ENCODE results near the gene NEDD4L. TPM values are rescaled to one million over a fixed set of nuclear protein-coding genes. Genes with fewer than 3 reads are reported as not detected.

Gene NEDD4L
- total and polyA plus RNA-seq, 10 of the 15 experiments (the other 5 are each of a cell fraction or from before 2014, with no cell fraction given), result 7.4 to 24.0 (median 17.7) TPM

GRCh38 chr18:58389745-58390144, 345.7 kb downstream of the NEDD4L start (continued):
- no peak for TF ChIP-seq CUX1 (IDR thresholded peaks at IDR 0.05; ENCODE audit: insufficient replicate concordance, low read depth, low read length)
- TF ChIP-seq ZBED1 (IDR thresholded peaks at IDR 0.05; ENCODE audit: borderline replicate concordance), result no peak
- no peak for TF ChIP-seq TCF12 (IDR thresholded peaks at IDR 0.05; ENCODE audit: low read depth, low read length)
- TF ChIP-seq ATF2 (IDR thresholded peaks at IDR 0.05; ENCODE audit: low read length), result no peak
- TF ChIP-seq GABPA (IDR thresholded peaks at IDR 0.05; ENCODE audit: low read depth), result no peak

- in situ Hi-C loops (cut with MboI) (no loop called here), intact Hi-C loops (cut with micrococcal nuclease; ENCODE audit: unreplicated experiment) (no loop called here)
- no peaks in the 10 kb centered on the region for H3K27me3 ChIP-seq (replicated peaks in 1 of 2; ENCODE audit: control insufficient read depth in 2 of 2, insufficient read depth in 2 of 2, low read length in 1 of 2)
- 84% methylated on average over 9 of the region's 9 CpGs for WGBS (ENCODE audit: insufficient coverage, insufficient replicate concordance, low lambda C conversion rate, missing lambda C conversion rate)
- RAD21 ChIA-PET (ENCODE audit: unreplicated experiment), result no interaction called here
- H3K4me2 ChIP-seq (ENCODE audit: control insufficient read depth, insufficient read depth), result no peak overlapping the region
- H3K9ac ChIP-seq (ENCODE audit: control insufficient read depth, insufficient read depth, low read length), result no peak overlapping the region
- peaks cover 0 to 7% of the 10 kb centered on the region in 2 experiments; a peak in 2 of 4 replicates for H3K36me3 ChIP-seq (ENCODE audit: control insufficient read depth in 2 of 2, insufficient read depth in 2 of 2, low read length in 1 of 2)
- no peak overlapping the region for H3K4me3 ChIP-seq
- SMC1A ChIA-PET (ENCODE audit: uncharacterized antibody, unreplicated experiment), result no interaction called here
- POLR2A ChIA-PET, result no interaction called here
- H4K20me1 ChIP-seq (ENCODE audit: control insufficient read depth, insufficient read depth), result no peaks in the 10 kb centered on the region
- no peaks in the 10 kb centered on the region for H3K79me2 ChIP-seq (ENCODE audit: control insufficient read depth, insufficient read depth, low read length)
- no peak for ATAC-seq
- BruUV-seq (replicated peaks), result no TSS peak
- no peak for FAIRE-seq
- H2AFZ ChIP-seq (ENCODE audit: control insufficient read depth, low read depth, low read length), result no peak overlapping the region
- CTCF ChIA-PET, result interaction anchor here (0.7 kb wide), 1 partner anchor 200 kb away, joined by 3 read pairs; no protein-coding TSS in a partner anchor
- DNase-seq (ENCODE audit: low read depth, low spot score), result no peak
- no peaks in the 10 kb centered on the region for H3K9me3 ChIP-seq (replicated peaks; ENCODE audit: control insufficient read depth, insufficient read depth, low read length)
- H3K27ac ChIP-seq (ENCODE audit: control insufficient read depth, insufficient read depth), result no peak overlapping the region
- H3K4me1 ChIP-seq (ENCODE audit: control insufficient read depth, insufficient read depth, low read length), result no peaks in the 10 kb centered on the region
- no peak for TF ChIP-seq MTA3 (IDR thresholded peaks at IDR 0.05; ENCODE audit: borderline replicate concordance, low read length)
- no peak for TF ChIP-seq MAX (IDR thresholded peaks at IDR 0.05; ENCODE audit: low read depth, low read length)
- TF ChIP-seq SMAD1 (IDR thresholded peaks at IDR 0.05; ENCODE audit: low read depth, partially characterized antibody), result no peak
- TF ChIP-seq KLF5 (IDR thresholded peaks at IDR 0.05; ENCODE audit: partially characterized antibody), result no peak
- TF ChIP-seq SMC3 (IDR thresholded peaks at IDR 0.05; ENCODE audit: borderline replicate concordance, low read length), result no peak
- TF ChIP-seq SIX5 (IDR thresholded peaks at IDR 0.05; ENCODE audit: low read depth, low read length, severe bottlenecking), result no peak
- no peak for TF ChIP-seq CTCF (IDR thresholded peaks at IDR 0.05 in 2 of 3, conservative IDR thresholded peaks at IDR 0.05 in 1 of 3; ENCODE audit: control insufficient read depth in 2 of 3, extremely low read depth in 1 of 3, insufficient read depth in 1 of 3, low read depth in 3 of 3, low read length in 3 of 3)
- no peak for TF ChIP-seq MYC (IDR thresholded peaks at IDR 0.05; ENCODE audit: insufficient read depth, insufficient read length, insufficient replicate concordance, low read length, severe bottlenecking)
Measured at GRCh38 chr18:58390399-58390798, 346.4 kb downstream of the NEDD4L start.
